ENCODE data around the gene TAF4. TPM values are rescaled to one million over a fixed set of nuclear protein-coding genes. Genes with fewer than 3 reads are reported as not detected.

The TAF4 gene
- total and polyA plus RNA-seq, 8 donors: 5.7 to 15.2 (median 8.4) TPM

GRCh38 chr20:62019881-62020492 is 45.7 kb downstream of the TAF4 start:
- intact Hi-C loops (cut with DNase I): no loop called here
- no peaks in the 10 kb centered on the region for H3K9me3 ChIP-seq
- no peak overlapping the region for H3K4me3 ChIP-seq
- H3K27me3 ChIP-seq: no peaks in the 10 kb centered on the region
- no peak overlapping the region for H3K27ac ChIP-seq
- ATAC-seq: peak; percentile 12 to 45 (median 34)
- peaks cover 14 to 23% (median 14%) of the 10 kb centered on the region in 3 donors for H3K4me1 ChIP-seq
- FAIRE-seq: no peak
- DNase-seq: no peak
- H3K36me3 ChIP-seq: no peaks in the 10 kb centered on the region
- WGBS, 2 donors: 56% methylated on average over 19 of the region's 19 CpGs
- no peak for TF ChIP-seq CTCF (IDR thresholded peaks at IDR 0.05)

DNA sequence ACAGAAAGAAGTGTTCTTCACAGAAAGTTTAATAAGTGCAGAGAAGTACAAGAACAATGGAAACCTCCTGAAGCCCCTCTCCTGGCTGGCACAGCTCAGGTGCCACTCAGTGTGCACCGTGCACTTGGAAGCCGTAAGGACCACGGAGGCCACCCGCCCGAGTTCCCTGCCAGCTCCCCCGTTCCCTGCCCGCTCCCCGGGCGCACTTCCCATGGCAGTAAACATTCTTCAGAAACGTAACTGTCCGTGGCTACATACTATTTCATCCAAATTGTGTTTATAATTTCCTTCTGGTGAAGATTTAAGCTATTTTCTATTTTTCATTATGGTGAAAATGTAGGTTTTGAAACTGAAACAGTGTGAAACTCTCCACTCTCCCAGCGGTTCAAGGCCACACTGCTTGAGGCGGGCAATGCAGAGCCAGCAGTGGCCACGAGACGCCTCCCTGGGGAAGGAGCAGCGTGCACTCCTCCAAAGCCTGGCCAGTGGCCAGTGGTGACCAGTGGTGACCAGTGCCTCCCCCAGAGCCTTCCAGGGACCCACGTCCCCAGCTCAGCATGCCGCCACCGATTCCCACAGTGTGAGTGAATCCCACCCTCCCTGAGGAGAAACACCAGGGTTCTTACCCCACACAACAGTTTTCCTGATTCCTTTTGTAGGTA is 46.4 kb downstream of the TAF4 start:
- H3K27me3 ChIP-seq: no peaks in the 10 kb centered on the region
- FAIRE-seq: no peak
- intact Hi-C loops (cut with DNase I): no loop called here
- no peak for TF ChIP-seq CTCF (IDR thresholded peaks at IDR 0.05)
- no peaks in the 10 kb centered on the region for H3K9me3 ChIP-seq
- no peak overlapping the region for H3K27ac ChIP-seq
- H3K4me3 ChIP-seq: no peak overlapping the region
- 39 to 48% methylated on average over 19 of the region's 19 CpGs for WGBS, 2 donors
- no peaks in the 10 kb centered on the region for H3K36me3 ChIP-seq
- peak in 2 of 6 donors; percentile 28 to 63 for DNase-seq
- H3K4me1 ChIP-seq: peaks cover 14 to 23% (median 14%) of the 10 kb centered on the region in 3 donors
- peak; percentile 43 to 72 (median 62) for ATAC-seq

DNA sequence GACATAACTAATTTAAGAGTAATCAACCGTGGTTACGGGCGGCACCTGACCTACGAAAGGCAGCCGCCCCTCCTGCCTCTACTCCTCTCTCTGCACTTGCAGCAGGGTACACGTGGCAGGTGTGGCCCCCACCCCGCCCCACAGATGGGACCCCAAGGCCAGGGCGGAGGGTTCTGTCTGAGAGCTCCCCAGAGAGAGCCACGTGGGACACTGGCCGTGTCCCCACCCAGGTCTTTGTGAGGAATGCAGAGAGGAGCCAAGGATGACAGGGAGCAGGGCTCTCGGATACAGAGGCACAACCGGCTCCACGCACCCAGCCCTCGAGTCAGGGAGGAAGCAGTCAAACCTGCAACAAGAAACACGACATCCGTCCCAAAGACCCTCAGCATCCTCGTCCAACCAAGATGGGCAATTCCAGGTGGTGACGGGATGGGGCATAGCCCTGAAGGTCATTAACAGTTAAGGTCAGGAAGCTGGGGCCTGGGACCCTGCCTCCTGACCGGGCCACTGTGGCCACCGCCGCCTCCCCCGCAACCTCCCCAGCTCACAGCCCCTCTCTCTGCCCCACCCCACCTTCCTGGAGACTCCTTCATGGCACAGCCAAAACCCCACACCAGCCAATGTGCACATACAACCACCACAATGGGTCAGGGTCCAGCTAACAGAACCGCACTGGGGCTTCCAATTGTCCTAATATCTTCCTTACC is 47.1 kb downstream of the TAF4 start:
- WGBS, 2 donors: 90 to 93% methylated on average over 23 of the region's 23 CpGs
- TF ChIP-seq CTCF (IDR thresholded peaks at IDR 0.05): no peak
- no peak for DNase-seq
- Histone ChIP-seq H3K27ac (no peak overlapping the region), H3K4me1 (peaks cover 14 to 23% (median 14%) of the 10 kb centered on the region in 3 donors), H3K27me3 (no peaks in the 10 kb centered on the region), H3K4me3 (no peak overlapping the region), H3K36me3 (no peaks in the 10 kb centered on the region), H3K9me3 (no peaks in the 10 kb centered on the region)
- FAIRE-seq: no peak
- intact Hi-C loops (cut with DNase I): no loop called here
- ATAC-seq: no peak

GRCh38 chr20:62015540-62016288 is 50.0 kb downstream of the TAF4 start:
- intact Hi-C loops (cut with DNase I): no loop called here
- Histone ChIP-seq H3K27me3 (no peaks in the 10 kb centered on the region), H3K4me3 (no peak overlapping the region), H3K9me3 (no peaks in the 10 kb centered on the region), H3K27ac (no peak overlapping the region), H3K36me3 (peaks cover 0 to 9% (median 0%) of the 10 kb centered on the region in 3 donors), H3K4me1 (peaks cover 8 to 18% (median 9%) of the 10 kb centered on the region in 3 donors)
- TF ChIP-seq CTCF (IDR thresholded peaks at IDR 0.05): no peak
- DNase-seq: no peak
- FAIRE-seq: no peak
- no peak for ATAC-seq
- WGBS, 2 donors: 74 to 81% methylated on average over 24 of the region's 24 CpGs
